Hematopoietic multipotent progenitor cell treated with erythropoietin and hydrocortisone succinate and interleukin-3 and kit ligand, for 8 days (in vitro differentiated cells): Measurements from ENCODE around the gene PRCP.

ENCODE experiments used
- DNase-seq: peaks from one replicate; pipeline ENCODE4 v3.0.0-alpha.2; 2015

The PRCP gene

DNA sequence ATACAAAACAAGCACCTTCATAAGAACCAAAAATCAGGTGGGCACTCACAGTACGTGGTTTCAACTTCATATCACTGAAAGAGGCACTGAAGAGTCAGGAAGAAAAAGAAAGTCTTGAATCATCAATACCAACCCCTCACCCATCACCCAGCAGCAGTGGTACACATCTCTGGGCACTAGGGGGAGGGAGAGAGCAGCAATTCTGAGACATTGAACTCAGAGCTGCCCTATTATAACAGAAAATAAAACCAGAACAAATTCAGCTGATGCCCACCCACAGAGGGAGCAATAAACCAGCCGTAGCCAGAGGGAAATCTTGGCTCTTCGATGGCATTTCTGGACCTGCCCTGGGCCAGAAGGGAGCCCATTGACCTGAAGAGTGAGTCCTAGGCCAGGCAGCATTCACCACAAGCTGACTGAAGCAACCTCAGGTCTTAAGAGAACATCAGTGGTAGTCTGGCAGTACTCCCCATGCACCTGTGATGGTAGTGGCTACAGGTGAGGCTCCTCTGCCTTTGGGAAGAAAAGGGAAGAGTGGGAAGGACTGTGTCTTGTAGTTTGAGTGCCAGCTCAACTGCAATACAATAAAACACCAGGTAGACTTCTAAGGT, 124.4 kb downstream of the PRCP start:
- peak; percentile 80 for DNase-seq

DNA sequence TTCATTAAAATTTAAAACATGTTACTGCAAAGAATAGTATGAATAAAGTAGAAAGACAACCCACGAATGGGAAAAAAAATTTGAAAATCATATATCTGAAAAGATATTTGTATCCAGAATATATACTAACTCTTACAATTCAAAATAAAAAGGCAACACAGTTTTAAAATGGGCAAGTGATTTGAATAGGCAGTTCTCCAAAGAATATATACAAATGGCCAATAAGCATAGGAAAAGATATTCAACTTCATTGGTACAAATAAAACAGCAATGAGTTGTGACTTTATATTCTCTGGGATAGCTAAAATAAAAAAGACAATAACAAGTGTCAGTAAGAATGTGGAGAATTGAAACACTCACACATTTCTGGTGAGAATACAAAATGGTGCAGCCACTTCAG, 125.0 kb downstream of the PRCP start:
- no peak for DNase-seq
